Tibial artery (tissue), 4 donors: ENCODE data around the gene MUC5B.
A peak's percentile ranks its signal among the peaks of the same experiment; 100 is the strongest.

Experiments
- DNase-seq, 2 donors: peaks; one replicate each; pipeline ENCODE4 v3.0.0-alpha.2; 2019
- H3K27ac ChIP-seq, 2 donors: fragments of 200-600 bp; sonication (generic) in 1 of 2; 1 replicate in 1 of 2; 2 replicates in 1 of 2; pipeline ENCODE4 v1.5.1; 2018 to 2019; ENCODE audit warnings: mild to moderate bottlenecking in 1 of 2
- H3K27me3 ChIP-seq, 2 donors: fragments of 200-600 bp; sonication (generic) in 1 of 2; one replicate each; pipeline versions ENCODE4 v1.5.1 to v1.6.0; 2016 to 2019
- H3K36me3 ChIP-seq, 3 donors: fragments of 200-600 bp; sonication (generic) in 2 of 3; one replicate each; pipeline ENCODE4 v1.5.1; 2016 to 2019; ENCODE audit warnings: mild to moderate bottlenecking in 2 of 3
- H3K4me1 ChIP-seq, 4 donors: fragments of 200-600 bp; sonication (generic) in 2 of 4; 1 replicate in 3 of 4; 2 replicates in 1 of 4; pipeline ENCODE4 v1.5.1; 2016 to 2019
- H3K4me3 ChIP-seq, 2 donors: fragments of 200-600 bp; sonication (generic) in 1 of 2; 1 replicate in 1 of 2; 2 replicates in 1 of 2; pipeline ENCODE4 v1.5.1; 2018 to 2019; ENCODE audit warnings: mild to moderate bottlenecking in 2 of 2
- H3K9me3 ChIP-seq, 3 donors: fragments of 200-600 bp; sonication (generic) in 1 of 3; one replicate each; pipeline ENCODE4 v1.5.1; 2016 to 2019
- intact Hi-C: fragments of 100-400 bp; cut with DNase I; formaldehyde crosslinking; loops from one replicate; pipeline ENCODE4 v1.15.0; 2023; ENCODE audit warnings: low total_unique reads
- TF ChIP-seq, protein P1 (sequence below), 2 experiments: fragments of 200-600 bp in 1 of 2; fragments of 450-650 bp in 1 of 2; IDR thresholded peaks; one replicate each; pipeline ENCODE4 v1.5.1; 2017 to 2019; ENCODE audit warnings: antibody characterized with exemption in 2 of 2, mild to moderate bottlenecking in 1 of 2, moderate library complexity in 1 of 2

Gene MUC5B

DNA sequence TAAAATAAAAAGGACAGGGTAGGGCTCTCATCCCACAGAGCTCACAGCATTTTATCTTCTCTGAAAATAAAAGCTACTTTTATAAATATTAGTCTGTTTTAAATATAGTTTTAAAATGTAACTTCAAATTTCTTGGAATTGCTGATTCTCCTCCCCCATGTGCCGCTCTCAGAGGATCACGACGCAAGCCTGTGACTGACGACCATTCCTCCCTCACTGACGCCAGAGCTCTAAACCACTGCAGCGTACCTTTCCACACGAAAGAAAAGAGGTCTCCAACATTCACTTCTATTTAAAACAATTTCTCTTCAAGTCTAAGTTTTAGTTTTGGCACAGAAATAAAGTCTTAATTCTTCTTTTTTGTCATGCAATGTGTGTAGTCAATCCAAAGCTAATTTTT, 77.3 kb downstream of the MUC5B start:
- H3K4me3 ChIP-seq, result no peak overlapping the region
- H3K36me3 ChIP-seq, result peaks cover 4 to 27% (median 26%) of the 10 kb centered on the region in 3 donors
- H3K27ac ChIP-seq, result peak overlapping the region; percentile 43 to 66
- TF ChIP-seq, protein P1, sequence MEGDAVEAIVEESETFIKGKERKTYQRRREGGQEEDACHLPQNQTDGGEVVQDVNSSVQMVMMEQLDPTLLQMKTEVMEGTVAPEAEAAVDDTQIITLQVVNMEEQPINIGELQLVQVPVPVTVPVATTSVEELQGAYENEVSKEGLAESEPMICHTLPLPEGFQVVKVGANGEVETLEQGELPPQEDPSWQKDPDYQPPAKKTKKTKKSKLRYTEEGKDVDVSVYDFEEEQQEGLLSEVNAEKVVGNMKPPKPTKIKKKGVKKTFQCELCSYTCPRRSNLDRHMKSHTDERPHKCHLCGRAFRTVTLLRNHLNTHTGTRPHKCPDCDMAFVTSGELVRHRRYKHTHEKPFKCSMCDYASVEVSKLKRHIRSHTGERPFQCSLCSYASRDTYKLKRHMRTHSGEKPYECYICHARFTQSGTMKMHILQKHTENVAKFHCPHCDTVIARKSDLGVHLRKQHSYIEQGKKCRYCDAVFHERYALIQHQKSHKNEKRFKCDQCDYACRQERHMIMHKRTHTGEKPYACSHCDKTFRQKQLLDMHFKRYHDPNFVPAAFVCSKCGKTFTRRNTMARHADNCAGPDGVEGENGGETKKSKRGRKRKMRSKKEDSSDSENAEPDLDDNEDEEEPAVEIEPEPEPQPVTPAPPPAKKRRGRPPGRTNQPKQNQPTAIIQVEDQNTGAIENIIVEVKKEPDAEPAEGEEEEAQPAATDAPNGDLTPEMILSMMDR (IDR thresholded peaks at IDR 0.05), result no peak
- no peaks in the 10 kb centered on the region for H3K27me3 ChIP-seq
- peaks cover 0 to 60% (median 38%) of the 10 kb centered on the region in 4 donors for H3K4me1 ChIP-seq
- H3K9me3 ChIP-seq, result no peaks in the 10 kb centered on the region
- no peak for DNase-seq
- intact Hi-C loops, result loop anchor here (10.0 kb wide), 1 partner anchor 215 kb away; no protein-coding TSS in a partner anchor

GRCh38 chr11:1300569-1301187, 77.8 kb downstream of the MUC5B start:
- peak in 1 of 2 donors; percentile 61 for DNase-seq
- intact Hi-C loops, result loop anchor here (10.0 kb wide), 1 partner anchor 214 kb away; no protein-coding TSS in a partner anchor
- Histone ChIP-seq H3K4me3 (no peak overlapping the region), H3K4me1 (peaks cover 0 to 60% (median 38%) of the 10 kb centered on the region in 4 donors), H3K27me3 (no peaks in the 10 kb centered on the region), H3K27ac (peak overlapping the region; percentile 43 to 66), H3K36me3 (peaks cover 0 to 27% (median 26%) of the 10 kb centered on the region in 3 donors), H3K9me3 (no peaks in the 10 kb centered on the region)
- TF ChIP-seq, protein P1 (IDR thresholded peaks at IDR 0.05), result no peak

- Histone ChIP-seq H3K4me1 (peaks cover 0 to 64% (median 40%) of the 10 kb centered on the region in 4 donors), H3K4me3 (no peak overlapping the region), H3K9me3 (no peaks in the 10 kb centered on the region), H3K27me3 (no peaks in the 10 kb centered on the region), H3K36me3 (peaks cover 0 to 27% (median 26%) of the 10 kb centered on the region in 3 donors), H3K27ac (no peak overlapping the region)
- TF ChIP-seq, protein P1 (IDR thresholded peaks at IDR 0.05), result no peak
- DNase-seq, result no peak
- intact Hi-C loops, result loop anchor here (10.0 kb wide), 1 partner anchor 213 kb away; no protein-coding TSS in a partner anchor
Measured at GRCh38 chr11:1301220-1302000, 78.5 kb downstream of the MUC5B start.

DNA sequence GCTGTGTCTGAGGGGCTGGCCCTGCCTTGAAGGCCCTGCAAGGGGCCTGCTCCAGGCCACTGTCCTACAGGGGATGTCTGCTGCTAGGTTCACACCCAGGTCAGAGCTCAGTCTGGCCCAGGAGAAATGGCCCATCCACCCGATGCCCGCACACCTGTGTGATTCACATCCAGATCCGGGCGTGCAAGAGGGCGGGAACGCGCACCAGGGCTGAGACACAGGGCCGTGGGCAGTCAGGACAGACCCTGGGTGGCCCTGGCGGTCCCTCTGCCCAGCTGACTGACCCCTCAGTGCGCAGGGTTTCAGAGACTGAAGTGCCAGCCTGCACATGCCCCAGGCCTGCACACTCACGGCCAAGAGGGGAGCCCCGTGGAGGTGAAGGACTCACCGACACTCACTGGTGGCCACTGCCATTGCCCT, 79.2 kb downstream of the MUC5B start:
- no peak overlapping the region for H3K27ac ChIP-seq
- no peak overlapping the region for H3K4me3 ChIP-seq
- TF ChIP-seq, protein P1 (IDR thresholded peaks at IDR 0.05), result no peak
- intact Hi-C loops, result loop anchor here (10.0 kb wide), 1 partner anchor 213 kb away; no protein-coding TSS in a partner anchor
- no peaks in the 10 kb centered on the region for H3K9me3 ChIP-seq
- H3K4me1 ChIP-seq, result peaks cover 0 to 70% (median 45%) of the 10 kb centered on the region in 4 donors
- peaks cover 0 to 28% (median 24%) of the 10 kb centered on the region in 3 donors for H3K36me3 ChIP-seq
- no peak for DNase-seq
- no peaks in the 10 kb centered on the region for H3K27me3 ChIP-seq

GRCh38 chr11:1302461-1303125, 79.7 kb downstream of the MUC5B start:
- H3K4me3 ChIP-seq, result no peak overlapping the region
- H3K27ac ChIP-seq, result no peak overlapping the region
- TF ChIP-seq, protein P1 (IDR thresholded peaks at IDR 0.05), result no peak
- H3K9me3 ChIP-seq, result no peaks in the 10 kb centered on the region
- DNase-seq, result no peak
- intact Hi-C loops, result loop anchor here (10.0 kb wide), 1 partner anchor 212 kb away; no protein-coding TSS in a partner anchor
- peaks cover 0 to 29% (median 20%) of the 10 kb centered on the region in 3 donors for H3K36me3 ChIP-seq
- H3K4me1 ChIP-seq, result peaks cover 0 to 73% (median 51%) of the 10 kb centered on the region in 4 donors
- no peaks in the 10 kb centered on the region for H3K27me3 ChIP-seq
